Astrocyte (in vitro differentiated cells and primary cell): Measurements from ENCODE around the gene FZR1.

Experiments used
- CTCF ChIP-seq: IDR thresholded peaks from 2 replicates; pipeline ENCODE4 v1.5.1; 2011; ENCODE audit warnings: low read depth, mild to moderate bottlenecking, inconsistent platforms, low read length, moderate library complexity; ENCODE audit not compliant: insufficient read depth
- EZH2 ChIP-seq: IDR thresholded peaks from 2 replicates; pipeline ENCODE4 v1.6.1; 2012; ENCODE audit warnings: mild to moderate bottlenecking, low read length, inconsistent platforms; ENCODE audit not compliant: insufficient read depth

GRCh38 chr19:3530389-3530788, 24.3 kb downstream of the FZR1 start:
- no peak for TF ChIP-seq CTCF
- no peak for TF ChIP-seq EZH2
